Stimulated activated CD8-positive, alpha-beta memory T cell treated with anti-CD3 and anti-CD28 coated beads, Interleukin-12 subunit alpha, Interleukin-12 subunit beta, amount 100 ng/mL, for 4 hours (primary cell): ENCODE results near the gene MOB3A.
"Not testable (repeated sequence)": the region's sequence is repeated elsewhere in the genome, so short reads cannot be mapped to it uniquely, and the experiment has no call there.

Experiments
- DNase-seq: peaks from one replicate; pipeline ENCODE4 v3.0.0-alpha.2; 2020; ENCODE audit warnings: low read depth

MOB3A gene

DNA sequence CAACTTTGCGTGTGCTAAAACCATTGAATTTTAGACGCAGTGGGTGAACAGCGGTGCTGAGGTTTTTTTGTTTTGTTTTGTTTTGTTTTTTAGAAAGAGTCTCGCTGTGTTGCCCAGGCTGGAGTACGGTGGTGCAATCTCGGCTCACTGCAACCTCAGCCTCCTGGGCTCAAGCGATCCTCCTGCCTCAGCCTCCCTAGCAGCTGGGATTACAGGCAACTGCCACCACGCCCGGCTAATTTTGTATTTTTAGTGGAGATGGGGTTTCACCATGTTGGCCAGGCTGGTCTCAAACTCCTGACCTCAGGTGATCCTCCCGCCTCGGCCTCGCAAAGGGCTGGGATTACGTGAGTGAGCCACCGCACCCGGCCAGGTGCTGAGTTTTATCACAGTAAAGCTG is 61.9 kb downstream of the MOB3A start:
- DNase-seq = not testable (repeated sequence)

DNA sequence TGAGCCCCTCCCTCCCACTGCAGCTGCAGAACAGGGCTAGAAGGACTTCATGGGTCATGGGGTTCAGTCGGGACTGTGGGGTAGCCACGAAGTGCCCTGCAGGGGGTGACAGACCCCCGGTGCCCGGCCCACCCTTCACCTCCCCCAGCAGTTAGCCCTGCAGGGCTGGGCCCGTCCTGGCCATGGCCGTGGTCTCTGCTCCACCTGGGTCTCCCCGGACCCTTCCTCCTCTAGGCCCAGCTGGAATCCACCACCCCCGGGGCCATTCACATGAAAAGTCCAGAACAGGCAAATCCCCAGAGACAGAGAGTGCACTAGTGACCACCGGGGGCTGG is 62.3 kb downstream of the MOB3A start:
- DNase-seq = no peak

DNA sequence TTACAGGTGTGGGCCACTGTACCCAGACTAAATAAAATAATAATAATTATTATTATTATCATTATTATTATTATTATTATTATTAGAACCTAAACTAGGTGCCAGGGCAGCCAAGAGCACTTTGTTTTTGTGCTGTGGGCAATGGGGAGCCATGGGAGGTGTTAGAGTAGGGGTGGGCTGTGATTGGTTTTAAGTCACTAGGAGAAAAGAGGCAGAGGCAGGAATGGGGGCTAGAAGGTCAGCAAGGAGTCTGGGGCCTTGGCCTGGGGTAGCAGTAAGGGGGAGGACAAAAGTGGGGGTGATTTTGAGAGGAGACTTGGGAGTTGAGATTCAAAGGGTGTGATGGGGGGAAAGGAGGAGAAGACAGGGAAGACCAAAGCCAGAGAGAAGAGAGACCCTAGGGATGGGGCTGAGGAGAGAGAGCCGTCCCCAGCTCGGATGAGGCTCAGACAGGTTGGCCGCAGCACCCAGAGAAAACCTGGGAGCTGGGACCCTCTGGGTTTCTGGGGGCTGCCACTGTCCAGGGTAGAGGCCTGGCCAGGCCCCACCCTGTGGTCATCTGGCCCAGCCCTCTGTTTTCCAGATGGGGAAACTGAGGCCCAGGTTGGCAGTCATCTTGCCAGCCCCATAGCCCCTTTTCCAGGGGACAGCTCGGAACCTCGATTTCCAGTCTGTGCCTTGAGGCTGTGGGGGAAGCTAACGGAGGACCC is 62.9 kb downstream of the MOB3A start:
- DNase-seq = no peak

DNA sequence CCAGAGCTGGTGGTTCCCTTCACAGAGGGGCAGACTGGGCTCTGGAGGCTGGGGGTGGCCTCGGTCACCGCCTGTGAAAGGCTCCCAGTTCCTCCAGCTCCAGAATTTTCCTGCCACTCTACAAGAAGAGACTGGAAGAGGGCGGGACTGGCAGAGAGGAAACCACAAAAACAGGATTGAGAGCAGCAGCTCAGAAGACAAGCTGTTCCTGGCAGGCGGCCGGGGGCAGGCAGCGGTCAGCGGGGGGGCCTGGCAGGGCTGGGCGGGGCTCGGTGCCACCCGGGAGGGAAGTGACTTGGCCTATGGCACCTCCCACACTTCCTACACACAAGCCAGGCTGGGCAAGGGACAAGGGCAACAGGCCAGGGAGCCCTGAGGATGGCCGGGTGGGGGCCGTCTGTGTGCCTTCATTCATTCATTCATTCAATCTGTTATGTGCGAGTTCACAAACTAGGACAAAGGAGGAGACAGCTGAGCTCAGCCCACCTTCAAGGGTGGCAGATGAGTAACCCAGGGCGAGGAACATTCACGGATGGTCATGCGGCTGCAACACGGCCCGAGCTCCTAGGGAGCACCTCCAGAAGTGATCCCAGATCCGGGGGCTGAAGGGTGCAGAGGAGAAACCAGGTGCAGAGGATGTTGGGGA is 63.7 kb downstream of the MOB3A start:
- no peak for DNase-seq

DNA sequence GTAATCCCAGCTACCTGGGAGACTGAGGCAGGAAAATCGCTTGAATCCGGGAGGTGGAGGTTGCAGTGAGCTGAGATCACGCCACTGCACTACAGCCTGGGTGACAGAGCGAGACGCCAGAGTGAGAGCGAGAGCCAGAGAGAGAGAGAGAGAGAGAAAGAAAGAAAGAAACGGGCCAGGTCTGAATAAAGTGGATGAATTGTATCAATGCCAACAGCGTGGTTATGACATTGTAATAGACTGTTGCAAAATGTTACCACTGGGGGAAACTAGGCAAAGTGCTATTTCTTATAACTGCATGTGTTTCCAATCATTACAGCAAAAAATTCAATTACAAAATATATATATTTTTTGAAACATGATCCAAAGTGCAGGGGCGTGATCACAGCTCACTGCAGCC is 68.8 kb downstream of the MOB3A start:
- DNase-seq = no peak

DNA sequence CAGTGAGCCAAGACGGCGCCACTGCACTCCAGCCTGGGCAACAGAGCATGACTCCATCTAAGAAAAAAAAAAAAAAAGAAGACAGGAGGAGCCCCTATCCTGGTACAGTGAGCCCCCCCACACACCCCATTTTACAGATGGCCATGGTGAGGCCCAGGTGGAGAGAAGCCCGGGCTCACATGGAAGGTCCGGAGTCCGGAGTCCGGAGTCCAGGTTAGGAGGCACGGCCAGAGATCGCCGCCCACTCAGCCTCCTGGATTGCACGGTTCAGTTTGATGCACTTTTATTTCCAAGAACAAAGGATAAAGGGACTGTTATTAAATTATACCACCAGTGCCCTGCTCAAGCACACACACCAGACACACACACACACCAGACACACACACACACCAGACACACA is 69.4 kb downstream of the MOB3A start:
- no peak for DNase-seq

DNA sequence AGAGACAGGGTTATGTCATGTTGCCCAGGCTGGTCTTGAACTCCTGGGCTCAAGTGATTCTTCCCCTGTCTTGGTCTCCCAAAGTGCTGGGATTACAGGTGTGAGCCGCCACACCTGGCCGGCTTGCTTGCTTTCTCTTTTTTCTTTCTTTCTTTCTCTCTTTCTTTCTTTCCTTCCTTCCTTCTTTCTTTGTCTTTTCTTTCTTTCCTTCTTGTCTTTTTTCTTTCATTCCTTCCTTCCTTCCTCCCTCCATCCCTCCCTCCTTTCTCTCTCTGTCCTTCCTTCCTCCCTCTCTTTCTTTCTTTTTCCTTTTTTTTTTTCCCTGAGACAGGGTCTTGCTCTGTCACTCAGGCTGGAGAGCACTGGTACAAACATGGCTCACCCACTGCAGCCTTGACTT is 73.8 kb downstream of the MOB3A start:
- DNase-seq = no peak

DNA sequence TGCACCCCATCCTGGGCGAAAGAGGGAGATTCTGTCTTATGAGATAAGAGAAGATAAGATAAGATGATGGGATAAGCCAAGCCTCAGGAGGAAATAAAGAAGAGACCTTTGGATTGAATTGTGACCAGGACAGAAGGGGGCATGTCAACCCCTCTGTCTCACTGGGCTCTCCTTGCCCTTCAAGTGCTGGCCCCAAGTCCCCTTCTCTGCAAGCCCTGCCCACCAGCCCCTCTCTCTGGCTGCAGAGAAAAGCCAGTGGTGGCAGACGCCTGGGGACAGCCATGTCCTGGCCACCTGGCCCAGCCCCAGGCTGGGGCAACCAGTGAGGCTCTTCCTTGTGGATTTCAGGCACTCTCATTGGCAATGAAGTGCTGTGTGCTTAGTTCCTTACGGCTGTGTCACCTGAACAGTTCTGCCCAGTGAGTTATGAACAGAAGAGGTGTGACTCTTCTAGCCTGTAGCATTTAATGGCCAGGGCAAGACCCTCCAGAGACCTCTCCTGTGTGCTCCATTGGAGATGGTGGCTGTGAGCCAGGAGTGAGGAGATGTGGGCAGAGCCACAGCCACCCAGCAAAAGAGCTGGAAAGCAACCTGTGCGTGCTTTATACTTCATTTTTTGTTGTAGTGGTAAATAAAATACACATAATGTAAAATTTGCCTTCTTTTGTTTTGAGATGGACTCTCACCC is 74.5 kb downstream of the MOB3A start:
- DNase-seq = no peak
